ENCODE measurements around the gene TGFBI.

TGFBI gene

GRCh38 chr5:136048966-136049365, 20.2 kb downstream of the TGFBI start:
- DNase-seq, result no peak

DNA sequence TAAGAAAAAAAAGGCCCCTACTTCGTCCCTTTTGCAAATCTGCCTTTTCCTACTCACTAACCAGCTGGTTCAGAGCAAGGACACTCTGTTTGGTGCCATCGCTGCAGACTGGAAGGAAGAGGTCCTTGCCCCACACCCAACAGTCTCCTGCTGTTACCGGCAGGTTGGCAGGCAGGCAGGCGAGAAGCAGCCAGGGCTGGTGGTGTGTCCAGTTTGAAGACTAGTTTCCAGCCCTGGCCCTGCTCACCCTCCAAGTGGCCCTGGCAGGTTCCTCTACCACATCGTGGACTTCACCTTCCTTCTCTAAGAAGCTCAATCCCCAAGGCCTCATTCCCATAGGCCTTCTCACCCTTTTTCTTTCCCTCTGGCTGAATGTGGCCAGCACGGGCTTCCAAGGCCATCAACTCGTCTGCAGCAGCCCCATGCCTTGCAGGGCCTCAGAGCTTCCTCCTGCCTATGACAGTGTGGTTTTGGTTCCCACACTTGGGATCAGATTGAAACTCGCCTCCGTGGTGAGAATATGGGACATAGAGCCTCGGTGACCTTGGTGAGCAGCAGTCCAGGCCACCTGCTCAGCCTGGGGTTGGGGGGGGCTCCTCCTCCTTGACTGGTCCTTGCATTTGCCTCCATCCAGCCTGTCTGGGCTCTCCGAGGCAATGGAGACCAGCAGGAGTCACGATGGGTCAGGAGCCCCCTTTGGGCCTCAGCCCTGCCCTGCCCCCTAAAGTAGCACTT, 22.9 kb downstream of the TGFBI start:
- DNase-seq, result no peak

DNA sequence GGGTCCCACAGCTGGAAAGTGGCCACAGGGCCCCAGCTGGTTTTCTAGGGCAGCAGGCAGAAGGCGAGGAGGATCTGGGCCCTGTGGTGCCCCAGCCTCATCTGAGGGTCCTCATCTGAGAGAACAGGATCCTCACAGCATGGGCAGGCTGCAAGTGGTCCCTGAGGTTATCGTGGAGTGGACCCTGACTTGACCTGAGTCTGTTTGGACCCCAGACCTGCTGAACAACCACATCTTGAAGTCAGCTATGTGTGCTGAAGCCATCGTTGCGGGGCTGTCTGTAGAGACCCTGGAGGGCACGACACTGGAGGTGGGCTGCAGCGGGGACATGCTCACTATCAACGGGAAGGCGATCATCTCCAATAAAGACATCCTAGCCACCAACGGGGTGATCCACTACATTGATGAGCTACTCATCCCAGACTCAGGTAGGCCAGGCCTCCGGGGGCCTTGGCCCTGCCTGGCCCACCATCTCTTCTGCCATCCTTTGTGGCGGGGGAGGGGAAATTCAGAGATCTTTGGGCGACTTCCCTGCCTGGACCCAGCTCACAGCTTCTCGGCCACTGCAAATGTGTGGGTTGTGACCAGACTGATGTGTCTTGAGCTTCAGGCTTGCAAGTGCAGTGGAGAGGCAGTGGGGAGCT, 24.0 kb downstream of the TGFBI start:
- no peak for DNase-seq

- no peak for DNase-seq
Measured at GRCh38 chr5:136053336-136054141, 24.8 kb downstream of the TGFBI start.

DNA sequence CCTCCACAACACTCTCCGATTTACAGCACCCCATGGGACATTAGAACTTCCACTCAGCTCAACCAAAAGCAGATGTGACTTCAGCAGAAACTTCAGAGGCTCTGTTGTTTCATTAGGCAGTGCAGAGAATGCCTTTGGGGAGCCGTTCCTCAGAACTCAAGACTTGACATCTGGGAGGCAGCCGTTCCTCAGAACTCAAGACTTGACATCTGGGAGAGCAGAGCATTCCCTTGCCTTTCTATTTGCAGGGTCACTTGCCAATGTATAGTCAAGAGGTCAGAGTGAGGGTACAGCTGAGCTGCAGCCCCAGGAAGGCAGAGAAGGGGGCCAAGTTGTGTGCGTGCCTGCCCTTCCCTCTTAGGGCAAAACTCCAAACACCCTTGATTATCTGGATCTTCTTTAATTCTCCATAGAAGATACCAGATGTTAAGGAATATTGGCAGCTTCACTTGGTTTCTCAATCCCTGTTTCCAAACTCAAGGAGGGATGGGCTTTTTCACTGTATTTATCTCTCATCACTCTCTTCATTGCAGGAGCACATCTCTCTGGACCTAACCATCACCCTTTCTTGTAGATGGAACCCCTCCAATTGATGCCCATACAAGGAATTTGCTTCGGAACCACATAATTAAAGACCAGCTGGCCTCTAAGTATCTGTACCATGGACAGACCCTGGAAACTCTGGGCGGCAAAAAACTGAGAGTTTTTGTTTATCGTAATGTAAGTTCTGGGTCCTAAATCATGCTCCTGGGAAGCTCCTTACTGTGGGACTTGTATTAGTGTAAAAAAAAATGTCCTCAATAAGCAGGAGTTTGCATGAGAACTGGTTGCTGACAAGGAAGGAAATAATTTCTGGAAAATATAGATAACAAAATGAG, 25.6 kb downstream of the TGFBI start:
- no peak for DNase-seq

DNA sequence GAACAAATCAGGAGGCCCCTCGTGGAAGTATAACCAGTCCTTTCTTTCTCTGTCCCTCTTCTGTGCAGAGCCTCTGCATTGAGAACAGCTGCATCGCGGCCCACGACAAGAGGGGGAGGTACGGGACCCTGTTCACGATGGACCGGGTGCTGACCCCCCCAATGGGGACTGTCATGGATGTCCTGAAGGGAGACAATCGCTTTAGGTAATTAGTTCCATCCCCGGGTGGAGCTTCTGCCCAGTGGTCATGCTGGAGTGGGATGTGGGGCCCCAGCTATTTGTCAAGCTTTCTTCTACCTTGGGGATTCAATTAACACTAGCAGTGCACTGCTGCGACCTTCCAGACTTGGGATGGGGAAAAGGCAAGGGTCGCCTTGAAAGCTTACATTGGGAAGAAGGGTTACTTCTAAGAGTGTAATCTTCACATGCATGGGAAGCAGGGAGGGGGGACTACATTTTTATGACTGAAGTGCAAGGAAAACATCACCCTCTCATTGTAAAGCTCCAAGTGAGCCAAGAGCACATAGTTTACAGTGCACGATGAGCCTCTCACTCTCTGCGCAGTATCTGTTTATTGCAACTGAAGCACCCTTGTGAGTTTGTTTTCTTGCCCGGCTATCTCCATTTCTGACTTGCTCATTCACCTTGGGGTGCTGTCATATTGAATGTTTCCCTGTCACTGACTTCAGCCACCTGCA, 27.0 kb downstream of the TGFBI start:
- DNase-seq, result no peak

DNA sequence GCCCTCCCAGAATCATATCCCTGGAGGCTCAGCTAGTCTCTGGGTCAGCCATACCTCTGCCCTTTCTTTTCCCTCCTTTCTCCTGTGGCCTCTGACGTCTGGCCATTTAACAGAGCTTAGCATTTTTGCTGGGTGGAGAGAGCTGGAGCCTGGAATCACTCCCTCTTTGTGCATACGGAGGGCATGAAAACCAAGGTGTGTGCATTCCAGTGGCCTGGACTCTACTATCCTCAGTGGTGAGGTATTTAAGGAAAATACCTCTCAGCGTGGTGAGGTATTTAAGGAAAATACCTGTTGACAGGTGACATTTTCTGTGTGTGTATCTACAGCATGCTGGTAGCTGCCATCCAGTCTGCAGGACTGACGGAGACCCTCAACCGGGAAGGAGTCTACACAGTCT, 27.5 kb downstream of the TGFBI start:
- no peak for DNase-seq

- no peak for DNase-seq
Measured at GRCh38 chr5:136056771-136057335, 28.1 kb downstream of the TGFBI start.

GRCh38 chr5:136057401-136058038, 28.7 kb downstream of the TGFBI start:
- no peak for DNase-seq

DNA sequence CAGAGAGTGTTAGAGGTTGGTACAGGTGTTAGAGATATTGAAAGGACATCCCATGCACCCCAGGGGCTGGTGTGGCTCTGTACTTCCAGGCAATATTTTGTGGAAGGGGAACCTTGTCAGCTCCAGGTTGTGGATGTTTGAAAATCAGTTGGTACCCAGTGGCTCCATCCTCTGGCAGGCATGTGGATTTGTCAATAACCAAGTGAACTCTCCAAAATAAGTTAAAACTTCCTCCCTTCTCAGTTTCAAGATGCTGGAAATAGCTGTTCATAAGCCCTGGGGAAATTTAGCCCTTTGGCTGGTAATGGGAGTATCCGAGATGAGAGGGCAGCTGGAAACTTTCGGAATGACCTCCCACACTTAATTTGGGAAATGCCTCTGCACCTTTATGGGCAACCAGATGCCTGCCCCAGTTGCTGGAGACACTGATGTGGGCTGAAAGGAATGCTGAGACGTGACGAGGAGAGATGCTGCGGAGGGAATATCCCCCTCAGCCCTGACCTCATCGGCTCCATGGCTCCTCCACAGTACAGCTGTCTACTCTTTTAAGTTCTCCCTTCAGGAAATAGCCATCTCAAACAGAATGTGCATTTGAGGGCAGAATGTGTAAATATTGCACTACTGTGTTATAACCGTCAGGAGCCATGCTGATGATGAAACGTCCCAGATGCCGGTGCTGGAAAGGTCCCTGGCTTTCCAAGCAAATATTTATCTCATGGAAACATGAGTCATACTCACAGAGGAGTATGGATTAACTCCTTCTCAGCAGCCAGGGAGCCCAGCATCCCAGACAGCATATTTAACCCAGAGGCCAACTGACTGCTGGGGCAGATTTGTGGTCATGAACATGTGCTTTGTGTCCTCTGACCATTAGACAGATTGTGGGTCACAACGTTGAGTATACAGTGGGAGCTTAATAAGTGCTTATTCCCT, 29.5 kb downstream of the TGFBI start:
- no peak for DNase-seq

DNA sequence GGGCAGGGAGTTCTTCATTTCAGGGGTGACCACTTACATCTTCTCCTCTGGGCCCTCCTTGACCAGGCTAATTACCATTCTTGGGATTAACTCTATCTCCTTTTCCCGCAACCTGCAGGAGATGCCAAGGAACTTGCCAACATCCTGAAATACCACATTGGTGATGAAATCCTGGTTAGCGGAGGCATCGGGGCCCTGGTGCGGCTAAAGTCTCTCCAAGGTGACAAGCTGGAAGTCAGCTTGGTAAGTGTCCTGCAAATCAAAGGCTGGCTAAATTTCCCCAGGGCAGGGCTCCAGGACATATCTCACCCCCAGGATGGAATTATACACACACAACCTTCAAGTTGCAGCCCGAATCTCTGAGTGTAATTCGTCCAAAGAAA, 30.2 kb downstream of the TGFBI start:
- no peak for DNase-seq

- DNase-seq, result no peak
Measured at GRCh38 chr5:136060963-136061362, 32.2 kb downstream of the TGFBI start.

DNA sequence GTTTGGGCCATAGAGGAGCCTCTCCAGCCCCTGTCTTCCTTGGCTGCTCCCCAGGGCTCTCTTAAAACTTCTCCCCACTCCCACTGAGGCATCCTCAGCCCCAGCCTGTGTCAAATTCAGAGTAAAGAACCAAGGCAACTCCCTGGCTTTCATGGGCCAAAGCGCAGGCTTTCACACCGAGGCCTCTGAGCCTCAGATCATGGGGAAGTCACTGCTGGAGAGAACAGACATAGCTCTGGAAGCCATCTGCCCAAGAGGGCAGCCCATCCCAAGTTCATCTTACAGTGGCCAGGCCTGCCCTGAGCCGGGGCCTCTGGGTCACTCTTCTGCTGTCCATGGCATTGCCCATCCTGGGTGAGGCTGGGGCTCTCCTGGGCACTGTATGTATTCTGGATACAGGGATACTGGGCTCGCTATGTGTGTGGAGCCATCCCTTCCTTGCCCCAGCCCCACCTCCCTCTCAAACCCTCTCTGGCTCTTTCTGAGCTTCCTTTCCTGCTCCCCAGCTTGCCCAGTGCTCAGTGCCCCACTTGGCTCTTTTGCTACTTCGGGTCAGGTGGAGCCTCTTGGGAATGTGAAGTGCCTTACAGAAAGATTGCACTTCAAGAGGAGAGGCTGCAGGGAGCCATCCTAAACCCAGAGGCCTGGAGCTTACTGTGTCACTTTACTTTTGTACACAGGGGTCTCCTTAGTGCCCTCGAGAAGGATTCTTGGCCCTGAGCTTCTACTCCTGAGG, 33.0 kb downstream of the TGFBI start:
- DNase-seq, result no peak

DNA sequence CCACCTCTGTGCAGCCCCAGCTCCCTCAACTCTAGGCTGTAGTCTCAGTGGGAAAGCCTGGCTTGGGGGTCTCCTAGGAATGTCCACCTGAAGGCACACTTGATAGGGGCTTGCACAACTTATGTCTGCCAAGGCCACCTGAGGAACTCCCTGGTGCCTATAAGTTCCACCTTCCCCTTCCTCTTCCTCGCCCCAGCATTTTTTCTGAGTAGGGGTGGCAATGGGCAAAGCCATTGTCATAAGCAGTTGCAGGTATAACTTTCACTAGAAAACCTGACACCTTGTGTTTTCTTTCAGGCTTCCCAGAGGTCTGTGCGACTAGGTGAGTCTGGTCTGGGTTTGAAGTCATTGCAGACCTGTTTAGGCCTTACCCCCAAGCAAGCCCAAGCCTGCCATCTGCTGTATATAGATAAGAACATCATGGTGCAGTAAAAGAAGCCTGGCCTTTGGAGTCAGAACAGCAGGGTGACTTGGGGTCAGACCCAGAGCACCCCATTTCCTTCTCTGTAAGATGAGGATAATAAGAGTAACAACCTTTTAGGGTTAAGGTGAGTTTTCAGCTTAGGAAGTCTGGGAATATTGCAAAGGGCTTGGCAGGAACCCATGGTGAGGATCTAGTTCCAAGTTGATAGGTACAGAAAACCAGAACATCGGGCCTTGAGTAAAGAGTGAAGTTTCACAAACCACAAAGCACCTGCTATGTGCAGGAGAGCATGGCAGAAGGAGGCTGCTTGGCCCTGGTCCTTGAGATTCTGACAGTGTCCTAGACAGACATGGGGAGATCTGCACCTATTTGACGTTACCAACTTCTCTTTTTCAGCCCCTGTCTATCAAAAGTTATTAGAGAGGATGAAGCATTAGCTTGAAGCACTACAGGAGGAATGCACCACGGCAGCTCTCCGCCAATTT, 33.8 kb downstream of the TGFBI start:
- no peak for DNase-seq

DNA sequence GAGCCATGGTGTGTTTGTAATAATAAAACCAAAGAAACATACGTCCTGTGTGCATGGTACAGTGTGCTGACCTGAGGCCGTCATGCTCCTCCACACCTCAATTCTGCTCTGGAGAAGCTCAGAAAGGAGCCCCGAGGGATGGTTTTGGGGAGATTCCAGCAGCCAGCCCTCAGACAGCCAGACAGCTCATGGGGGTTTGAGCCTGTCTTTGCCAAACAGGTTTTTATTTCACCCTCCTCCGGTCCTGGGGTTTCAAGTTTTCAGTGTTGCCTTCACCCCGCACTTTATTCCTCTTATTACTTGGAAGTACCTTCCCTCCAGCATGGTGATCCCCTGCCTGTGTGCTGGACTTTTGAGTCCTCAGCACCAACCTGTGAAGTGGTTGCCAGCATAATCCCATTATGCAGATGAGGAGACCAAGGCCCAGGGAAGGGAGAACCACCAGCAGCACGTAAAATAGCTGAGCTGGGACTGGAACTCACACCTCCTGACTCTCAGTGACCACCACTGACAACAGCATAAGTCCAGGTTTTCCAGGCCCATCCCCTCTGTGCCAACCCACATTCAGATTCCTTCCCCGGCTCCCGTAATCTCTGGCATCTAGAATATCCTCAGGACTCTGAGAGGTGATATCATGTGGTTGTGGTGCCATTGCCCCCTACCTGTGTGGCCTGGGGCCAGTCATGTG, 35.1 kb downstream of the TGFBI start:
- no peak for DNase-seq

DNA sequence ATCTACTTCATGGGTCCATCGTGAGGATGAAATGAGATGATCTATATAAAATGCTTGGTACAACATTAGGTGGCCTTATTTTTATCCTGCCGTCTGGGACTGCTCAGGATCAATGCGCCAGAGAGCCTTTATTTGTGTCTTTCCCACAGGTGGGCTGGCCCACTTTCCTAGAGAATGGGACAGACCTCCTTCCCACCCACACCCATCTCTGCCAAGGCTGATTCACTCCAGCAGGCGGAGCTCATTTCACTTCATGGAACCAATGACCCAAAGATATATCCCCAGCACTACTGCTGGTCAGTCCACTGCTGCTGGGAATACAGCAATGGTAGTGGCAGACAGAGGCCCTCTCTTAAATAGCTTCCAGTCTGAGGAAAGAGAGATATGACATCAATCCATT, 35.7 kb downstream of the TGFBI start:
- DNase-seq, result no peak

GRCh38 chr5:136065588-136065987, 36.8 kb downstream of the TGFBI start:
- no peak for DNase-seq
